Suprapubic skin (tissue), 4 donors: ENCODE data around the gene DPYSL3. TPM values are rescaled to one million over a fixed set of nuclear protein-coding genes. Genes with fewer than 3 reads are reported as not detected.

Experiments
- DNase-seq, 2 donors: peaks; one replicate each; pipeline ENCODE4 v3.0.0-alpha.2; 2019; ENCODE audit warnings: low spot score in 2 of 2
- H3K27ac ChIP-seq: fragments of 200-600 bp; sonication (generic); one replicate; pipeline ENCODE4 v1.5.1; 2019
- H3K27me3 ChIP-seq: fragments of 200-600 bp; sonication (generic); one replicate; pipeline ENCODE4 v1.5.1; 2019
- H3K36me3 ChIP-seq: fragments of 200-600 bp; sonication (generic); one replicate; pipeline ENCODE4 v1.5.1; 2019
- H3K4me1 ChIP-seq: fragments of 200-600 bp; sonication (generic); one replicate; pipeline ENCODE4 v1.5.1; 2019
- H3K4me3 ChIP-seq: fragments of 200-600 bp; sonication (generic); one replicate; pipeline ENCODE4 v1.5.1; 2019; ENCODE audit warnings: mild to moderate bottlenecking
- H3K9me3 ChIP-seq: fragments of 200-600 bp; sonication (generic); one replicate; pipeline ENCODE4 v1.5.1; 2019
- CTCF ChIP-seq, 2 donors: fragments of 200-600 bp in 1 of 2; fragments of 450-650 bp in 1 of 2; sonication (generic) in 1 of 2; IDR thresholded peaks; one replicate each; pipeline ENCODE4 v1.5.1; 2016 to 2019; ENCODE audit warnings: antibody characterized with exemption in 2 of 2, mild to moderate bottlenecking in 1 of 2, moderate library complexity in 1 of 2
- EP300 ChIP-seq: sonication (generic); formaldehyde crosslinking; IDR thresholded peaks from one replicate; pipeline ENCODE4 v1.6.1; 2017; ENCODE audit warnings: antibody characterized with exemption
- POLR2A ChIP-seq, 2 donors: fragments of 450-650 bp; IDR thresholded peaks; one replicate each; pipeline ENCODE4 v1.6.1; 2017; ENCODE audit warnings: antibody characterized with exemption in 2 of 2, mild to moderate bottlenecking in 2 of 2, moderate library complexity in 2 of 2
- POLR2AphosphoS5 ChIP-seq, 3 donors: sonication (generic); formaldehyde crosslinking; IDR thresholded peaks; one replicate each; pipeline ENCODE4 v1.6.1; 2017; ENCODE audit warnings: antibody characterized with exemption in 3 of 3
- WGBS: methylation state at CpG from one replicate; pipeline ENCODE4 v1.1.5; 2018; 5-methylcytosine and 5-hydroxymethylcytosine counted together
- total RNA-seq, 4 donors: library from RNA; depleted of rRNA; stranded (reverse); fragments of >200 nt; gene quantifications; one replicate each; pipeline ENCODE4 v1.1.0, GENCODE V29; 2016

The DPYSL3 gene
- total RNA-seq, 4 donors from 2014 or later = 12.0 to 22.2 (median 16.6) TPM

- H3K4me1 ChIP-seq = peaks cover 19% of the 10 kb centered on the region
- no peak for DNase-seq
- H3K36me3 ChIP-seq = peaks cover 9% of the 10 kb centered on the region
- WGBS = 34% methylated on average over 5 of the region's 5 CpGs
- no peak overlapping the region for H3K4me3 ChIP-seq
- H3K27ac ChIP-seq = no peak overlapping the region
- no peaks in the 10 kb centered on the region for H3K9me3 ChIP-seq
- H3K27me3 ChIP-seq = no peaks in the 10 kb centered on the region
- TF ChIP-seq EP300 (no peak), POLR2AphosphoS5 (IDR thresholded peaks at IDR 0.05) (no peak), POLR2A (IDR thresholded peaks at IDR 0.05) (no peak), CTCF (IDR thresholded peaks at IDR 0.05) (no peak)
These were observed 92.6 kb downstream of the DPYSL3 start for GRCh38 chr5:147417135-147417813.

- 94% methylated on average over 3 of the region's 3 CpGs for WGBS
- Histone ChIP-seq H3K36me3 (peaks cover 16% of the 10 kb centered on the region), H3K4me3 (no peak overlapping the region), H3K4me1 (peaks cover 19% of the 10 kb centered on the region), H3K27ac (no peak overlapping the region), H3K27me3 (no peaks in the 10 kb centered on the region), H3K9me3 (no peaks in the 10 kb centered on the region)
- TF ChIP-seq POLR2AphosphoS5 (IDR thresholded peaks at IDR 0.05) (no peak), CTCF (IDR thresholded peaks at IDR 0.05) (no peak), POLR2A (IDR thresholded peaks at IDR 0.05) (no peak), EP300 (no peak)
- no peak for DNase-seq
These were observed 94.2 kb downstream of the DPYSL3 start for GRCh38 chr5:147415651-147416050.

GRCh38 chr5:147413266-147413665 is 96.6 kb downstream of the DPYSL3 start:
- Histone ChIP-seq H3K4me3 (no peak overlapping the region), H3K27ac (no peak overlapping the region), H3K9me3 (no peaks in the 10 kb centered on the region), H3K36me3 (peaks cover 20% of the 10 kb centered on the region), H3K27me3 (no peaks in the 10 kb centered on the region), H3K4me1 (peaks cover 19% of the 10 kb centered on the region)
- no peak for TF ChIP-seq POLR2AphosphoS5 (IDR thresholded peaks at IDR 0.05)
- no peak for TF ChIP-seq POLR2A (IDR thresholded peaks at IDR 0.05)
- no peak for TF ChIP-seq CTCF (IDR thresholded peaks at IDR 0.05)
- TF ChIP-seq EP300 = no peak
- 85% methylated on average over 3 of the region's 3 CpGs for WGBS
- no peak for DNase-seq

GRCh38 chr5:147412561-147412960 is 97.3 kb downstream of the DPYSL3 start:
- 98% methylated on average over 2 of the region's 2 CpGs for WGBS

More at GRCh38 chr5:147412561-147412960, 97.3 kb downstream of the DPYSL3 start:
- Histone ChIP-seq H3K4me3 (no peak overlapping the region), H3K36me3 (peaks cover 24% of the 10 kb centered on the region), H3K27ac (no peak overlapping the region), H3K4me1 (peaks cover 13% of the 10 kb centered on the region), H3K27me3 (no peaks in the 10 kb centered on the region), H3K9me3 (no peaks in the 10 kb centered on the region)
- no peak for TF ChIP-seq POLR2AphosphoS5 (IDR thresholded peaks at IDR 0.05)
- no peak for TF ChIP-seq POLR2A (IDR thresholded peaks at IDR 0.05)
- TF ChIP-seq EP300 = no peak
- TF ChIP-seq CTCF (IDR thresholded peaks at IDR 0.05) = no peak
- no peak for DNase-seq
